ENCODE measurements around the gene HOXD3.

HOXD3 gene

GRCh38 chr2:176162911-176163671 lies 6.0 kb downstream of the HOXD3 start:
- no peak for DNase-seq (ENCODE audit: low read depth)

GRCh38 chr2:176163672-176164056 lies 6.6 kb downstream of the HOXD3 start:
- no peak for DNase-seq (ENCODE audit: low read depth)

GRCh38 chr2:176164201-176164600 lies 7.1 kb downstream of the HOXD3 start:
- DNase-seq (ENCODE audit: low read depth), result no peak

- no peak for DNase-seq (ENCODE audit: low read depth)
These were observed 7.7 kb downstream of the HOXD3 start for GRCh38 chr2:176164611-176165369.

- no peak for DNase-seq (ENCODE audit: low read depth)
These were observed 8.4 kb downstream of the HOXD3 start for GRCh38 chr2:176165370-176166050.

GRCh38 chr2:176166272-176166671 lies 9.2 kb downstream of the HOXD3 start:
- no peak for DNase-seq (ENCODE audit: low read depth)

- no peak for DNase-seq (ENCODE audit: low read depth)
These were observed 10.3 kb downstream of the HOXD3 start for GRCh38 chr2:176167398-176167797.

GRCh38 chr2:176169181-176169580 lies 12.1 kb downstream of the HOXD3 start:
- no peak for DNase-seq (ENCODE audit: low read depth)

GRCh38 chr2:176169711-176170110 lies 12.6 kb downstream of the HOXD3 start:
- no peak for DNase-seq (ENCODE audit: low read depth)

GRCh38 chr2:176170602-176171305 lies 13.6 kb downstream of the HOXD3 start:
- DNase-seq (ENCODE audit: low read depth), result no peak

- DNase-seq (ENCODE audit: low read depth), result no peak
These were observed 14.4 kb downstream of the HOXD3 start for GRCh38 chr2:176171351-176172006.

GRCh38 chr2:176172007-176172894 lies 15.1 kb downstream of the HOXD3 start:
- no peak for DNase-seq (ENCODE audit: low read depth)

- no peak for DNase-seq (ENCODE audit: low read depth)
These were observed 15.9 kb downstream of the HOXD3 start for GRCh38 chr2:176172895-176173566.

- DNase-seq (ENCODE audit: low read depth), result no peak
These were observed 16.7 kb downstream of the HOXD3 start for GRCh38 chr2:176173567-176174381.

- DNase-seq (ENCODE audit: low read depth), result no peak
These were observed 17.3 kb downstream of the HOXD3 start for GRCh38 chr2:176174382-176174823.

GRCh38 chr2:176174824-176175708 lies 18.0 kb downstream of the HOXD3 start:
- DNase-seq (ENCODE audit: low read depth), result no peak

GRCh38 chr2:176175709-176176607 lies 18.9 kb downstream of the HOXD3 start:
- DNase-seq (ENCODE audit: low read depth), result no peak
